DMS53 treated with DMSO at 0.1 percent for 48 hours (cell line): Measurements from ENCODE around the gene GSTT4.
A peak's percentile ranks its signal among the peaks of the same experiment; 100 is the strongest.
"Not testable (repeated sequence)": the region's sequence is repeated elsewhere in the genome, so short reads cannot be mapped to it uniquely, and the experiment has no call there.

Experiments used
- DNase-seq: peaks from one replicate; lab custom pipeline; 2025; ENCODE audit not compliant: unreplicated experiment; lab: John Stamatoyannopoulos, UW

The GSTT4 gene

DNA sequence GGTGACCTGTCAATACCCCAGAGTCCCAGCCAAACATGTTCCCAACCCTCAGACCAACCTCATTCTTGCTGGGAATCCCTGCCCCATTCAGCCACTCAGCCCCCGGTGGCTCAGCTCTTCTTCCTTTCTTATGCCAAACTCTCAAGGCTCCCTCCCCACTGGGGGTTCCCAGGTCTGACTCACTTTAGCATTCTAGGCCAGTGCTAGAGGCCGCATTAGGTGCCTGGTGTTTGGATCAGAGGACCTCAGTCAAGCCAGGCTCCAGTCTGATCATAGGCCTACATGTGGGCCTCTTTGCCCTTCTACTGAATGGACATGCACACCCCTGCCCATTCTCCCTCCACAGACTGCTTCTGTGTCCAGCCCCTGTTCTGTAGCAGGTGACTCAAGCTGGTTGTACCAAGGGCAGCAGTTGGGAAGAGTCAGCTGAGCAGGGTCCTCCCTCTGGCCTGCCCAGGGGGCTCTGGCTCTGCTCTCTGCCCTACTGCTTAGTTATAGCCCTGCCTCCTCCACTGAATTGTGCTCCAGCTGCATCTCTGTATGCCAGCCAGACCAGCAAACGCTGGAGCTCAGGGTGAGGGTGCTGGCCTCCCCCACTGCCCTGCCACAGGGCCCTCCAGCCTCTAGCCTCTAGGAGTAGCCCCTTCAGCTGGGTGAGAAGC lies 15.5 kb downstream of the GSTT4 start:
- not testable (repeated sequence) for DNase-seq

- not testable (repeated sequence) for DNase-seq
Measured at GRCh38 chr22:23986538-23987178, 18.6 kb downstream of the GSTT4 start.

GRCh38 chr22:23986089-23986488 lies 19.2 kb downstream of the GSTT4 start:
- not testable (repeated sequence) for DNase-seq

GRCh38 chr22:23984430-23984829 lies 20.8 kb downstream of the GSTT4 start:
- no peak for DNase-seq

GRCh38 chr22:23980567-23980966 lies 24.7 kb downstream of the GSTT4 start:
- not testable (repeated sequence) for DNase-seq

- DNase-seq: not testable (repeated sequence)
Measured at GRCh38 chr22:23979557-23980240, 25.6 kb downstream of the GSTT4 start, which contains the start of gene GSTT2. TSS of gene GSTT2 (plus strand) at chr22:23980134.

- DNase-seq: not testable (repeated sequence)
Measured at GRCh38 chr22:23977304-23977703, 27.9 kb downstream of the GSTT4 start.

- DNase-seq: not testable (repeated sequence)
Measured at GRCh38 chr22:23974836-23975352, 30.4 kb downstream of the GSTT4 start.

- DNase-seq: not testable (repeated sequence)
Measured at GRCh38 chr22:23974345-23974744, 30.9 kb downstream of the GSTT4 start, which contains the start of gene DDT. TSS of gene DDT (minus strand) at chr22:23974441. CDS start at chr22:23974414, 27 bp downstream.

DNA sequence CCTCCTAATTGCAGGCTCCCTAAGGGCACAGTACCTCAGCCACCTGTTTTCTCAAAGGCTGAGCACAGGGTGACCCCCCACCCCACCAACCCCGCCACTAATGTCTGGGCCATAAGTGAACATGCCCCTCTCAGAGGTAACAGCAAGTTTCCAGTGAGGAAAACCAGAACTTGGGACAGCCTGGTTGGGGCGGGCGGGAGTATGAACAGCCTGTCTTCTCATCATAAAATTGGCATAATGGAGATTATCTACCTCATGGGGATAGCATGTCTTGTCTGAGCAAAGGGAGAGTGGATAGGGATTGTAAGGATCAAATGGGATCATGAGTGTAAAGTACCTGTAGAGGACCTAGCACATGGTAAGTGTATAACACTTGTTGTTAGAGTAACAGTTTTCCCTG lies 33.3 kb downstream of the GSTT4 start:
- not testable (repeated sequence) for DNase-seq

DNA sequence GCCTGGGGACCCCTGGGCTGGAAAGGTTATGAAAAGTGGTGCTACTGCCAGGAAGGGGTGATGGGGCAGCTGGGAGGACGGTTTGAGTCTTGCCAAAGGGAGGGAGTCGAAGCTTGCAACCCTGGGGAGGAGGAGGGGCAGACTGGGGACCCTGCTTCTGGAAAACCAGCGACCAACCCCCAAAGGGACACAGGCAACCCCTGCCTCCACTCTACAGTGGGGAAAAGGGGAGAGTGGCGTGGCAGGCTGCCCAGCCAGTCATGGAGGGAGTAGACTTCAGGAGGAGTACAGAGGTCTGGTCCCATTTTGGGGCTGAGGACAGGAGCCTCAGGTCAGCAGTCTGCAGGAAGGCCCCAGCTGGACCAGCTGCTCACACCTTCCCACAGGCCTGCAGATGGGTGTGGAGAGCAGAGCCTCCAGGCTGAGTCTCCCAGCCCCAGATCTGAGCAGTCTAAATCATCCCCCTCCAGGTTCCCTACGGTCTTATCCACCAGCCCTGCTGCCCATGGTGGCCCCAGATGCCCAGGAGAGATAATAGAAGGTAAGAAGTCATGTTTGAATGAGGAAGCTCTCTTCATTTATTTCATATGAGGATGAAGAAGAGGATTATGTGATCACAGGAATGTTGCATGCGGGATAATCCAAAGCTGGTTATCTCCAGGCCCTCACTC lies 34.3 kb downstream of the GSTT4 start:
- DNase-seq: no peak

GRCh38 chr22:23970201-23970641 lies 35.0 kb downstream of the GSTT4 start:
- no peak for DNase-seq

DNA sequence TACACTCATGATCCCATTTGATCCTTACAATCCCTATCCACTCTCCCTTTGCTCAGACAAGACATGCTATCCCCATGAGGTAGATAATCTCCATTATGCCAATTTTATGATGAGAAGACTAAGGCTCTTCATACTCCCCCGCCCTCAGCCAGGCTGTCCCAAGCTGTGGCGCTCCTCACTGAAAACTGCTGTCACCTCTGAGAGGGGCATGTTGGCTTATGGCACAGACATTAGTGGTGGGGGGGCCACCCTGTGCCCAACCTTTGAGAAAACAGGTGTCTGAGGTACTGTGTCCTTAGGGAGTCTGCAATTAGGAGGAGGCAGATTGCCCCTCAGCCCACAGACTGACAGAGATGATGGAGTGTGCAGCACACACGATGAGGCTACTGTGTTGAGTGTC lies 36.2 kb downstream of the GSTT4 start:
- DNase-seq: no peak

GRCh38 chr22:23966568-23966967 lies 38.7 kb downstream of the GSTT4 start, which contains the start of gene DDTL:
TSS of gene DDTL (plus strand) at chr22:23966888. CDS start at chr22:23966915, 27 bp downstream.
- DNase-seq: not testable (repeated sequence)

DNA sequence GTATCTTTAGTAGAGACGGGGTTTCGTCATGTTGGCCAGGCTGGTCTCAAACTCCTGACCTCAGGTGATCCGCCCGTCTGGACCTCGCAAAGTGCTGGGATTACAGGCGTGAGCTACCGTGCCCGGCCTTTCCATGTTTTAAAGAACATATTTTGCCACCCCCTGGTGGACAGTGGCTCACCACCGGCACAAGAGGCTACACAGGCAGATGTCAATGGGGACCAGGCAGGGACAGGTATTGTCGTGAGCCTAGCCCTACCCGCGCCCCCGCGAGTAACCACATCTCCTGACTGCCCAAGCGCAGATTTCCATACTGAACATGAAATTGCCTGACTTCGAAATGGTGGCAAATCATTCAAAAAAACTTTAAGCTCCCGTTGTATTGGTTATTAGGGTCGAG lies 39.2 kb downstream of the GSTT4 start:
- not testable (repeated sequence) for DNase-seq

- DNase-seq: not testable (repeated sequence)
Measured at GRCh38 chr22:23961084-23961771, 44.0 kb downstream of the GSTT4 start, which contains the start of gene GSTT2B. TSS of gene GSTT2B (minus strand) at chr22:23961195. CDS start at chr22:23961131, 64 bp downstream.

DNA sequence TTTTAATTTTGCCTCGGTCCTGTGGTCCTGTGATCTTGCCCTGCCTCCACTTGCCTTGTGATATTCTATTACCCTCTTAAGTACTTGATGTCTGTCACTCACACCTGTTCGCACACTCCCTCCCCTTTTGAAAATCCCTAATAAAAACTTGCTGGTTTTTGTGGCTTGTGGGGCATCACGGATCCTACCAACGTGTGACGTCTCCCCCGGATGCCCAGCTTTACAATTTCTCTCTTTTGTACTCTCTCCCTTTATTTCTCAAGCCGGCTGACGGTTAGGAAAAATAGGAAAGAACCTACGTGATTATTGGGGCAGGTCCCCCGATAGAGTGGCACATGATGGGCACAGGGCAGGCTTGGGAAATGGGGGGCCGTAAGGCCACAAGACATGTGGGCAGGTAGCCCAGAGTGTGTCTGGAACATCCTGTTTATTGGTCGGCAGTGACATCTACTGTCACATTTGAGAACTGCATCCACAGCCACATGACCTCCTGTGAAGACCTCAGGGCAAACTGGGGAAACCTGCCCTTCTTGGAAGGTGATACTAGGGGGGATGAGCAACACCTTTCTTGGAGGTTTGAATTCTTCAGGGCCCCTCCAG lies 48.9 kb downstream of the GSTT4 start:
- peak; percentile 3 for DNase-seq

- DNase-seq: not testable (repeated sequence)
Measured at GRCh38 chr22:23955886-23956285, 49.4 kb downstream of the GSTT4 start.

DNA sequence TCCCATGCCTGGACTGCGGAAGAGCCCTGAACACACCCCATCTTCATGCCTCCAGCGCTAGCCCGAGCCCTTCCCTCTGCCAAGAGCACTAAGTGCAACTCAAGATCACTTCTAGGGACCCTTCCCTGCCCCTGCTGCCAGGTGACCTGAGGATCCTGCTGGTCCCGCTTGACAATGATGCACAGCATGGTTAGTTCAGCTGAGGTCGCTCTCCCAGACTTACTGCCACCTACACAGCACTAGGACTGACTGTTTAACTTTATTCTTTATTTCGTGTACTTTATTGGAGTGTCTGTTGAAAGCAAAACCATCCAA lies 50.3 kb downstream of the GSTT4 start:
- not testable (repeated sequence) for DNase-seq
